H1 (cell line): ENCODE data around the gene TBPL2. TPM values are rescaled to one million over a fixed set of nuclear protein-coding genes. Genes with fewer than 3 reads are reported as not detected.

Source experiments
- CTCF ChIA-PET: fragments of 300-600 bp; sonication (Branson Sonifier 250); formaldehyde crosslinking; loops from one replicate; lab custom pipeline; 2021; ENCODE audit not compliant: partially characterized antibody; lab: Charles Lee
- POLR2A ChIA-PET: fragments of 300-600 bp; sonication (Branson Sonifier 250); formaldehyde crosslinking; loops from one replicate; lab custom pipeline; 2021; ENCODE audit warnings: inconsistent platforms; ENCODE audit not compliant: partially characterized antibody; lab: Charles Lee
- DNase-seq, 2 experiments: peaks; one replicate each; pipeline versions ENCODE4 v3.0.0 to v3.0.0-alpha.2; 2010 to 2022; ENCODE audit warnings: low spot score in 2 of 2, low read depth in 1 of 2, mixed read lengths in 1 of 2
- FAIRE-seq: peaks from 2 replicates; lab custom pipeline; 2011; peaks lifted over from hg19 to GRCh38; lab: Jason Lieb, UNC
- H2AFZ ChIP-seq: 2 replicates; pipeline ENCODE4 v1.8.1; 2012; ENCODE audit warnings: low read length, inconsistent platforms
- H2AK5ac ChIP-seq: 2 replicates; pipeline ENCODE4 v1.6.1; 2013; ENCODE audit warnings: low read depth, low read length
- H2BK120ac ChIP-seq: replicated peaks from 2 replicates; pipeline ENCODE3; 2013; ENCODE audit warnings: low read depth, low read length, inconsistent platforms
- H2BK12ac ChIP-seq: 2 replicates; pipeline ENCODE4 v1.6.1; 2013; ENCODE audit warnings: low read depth, low read length
- H2BK15ac ChIP-seq: 2 replicates; pipeline ENCODE4 v1.6.1; 2013; ENCODE audit warnings: low read length
- H2BK20ac ChIP-seq: 2 replicates; pipeline ENCODE4 v1.6.1; 2013; ENCODE audit warnings: low read length
- H2BK5ac ChIP-seq: 2 replicates; pipeline ENCODE4 v1.6.1; 2013; ENCODE audit warnings: low read depth, low read length
- H3K14ac ChIP-seq: 2 replicates; pipeline ENCODE4 v1.6.1; 2013; ENCODE audit warnings: inconsistent platforms; ENCODE audit not compliant: insufficient read length
- H3K18ac ChIP-seq: 2 replicates; pipeline ENCODE4 v1.6.1; 2013; ENCODE audit warnings: low read length; ENCODE audit errors: extremely low read depth
- H3K23ac ChIP-seq: 2 replicates; pipeline ENCODE4 v1.6.1; 2013; ENCODE audit warnings: inconsistent platforms; ENCODE audit not compliant: insufficient read length
- H3K23me2 ChIP-seq: 2 replicates; pipeline ENCODE4 v1.6.1; 2013; ENCODE audit warnings: low read depth, low read length
- H3K27ac ChIP-seq: 2 replicates; pipeline ENCODE4 v1.6.1; 2011; ENCODE audit warnings: low read depth, low read length, inconsistent platforms
- H3K27me3 ChIP-seq, 4 experiments: replicated peaks in 1 of 4; 1 replicate in 1 of 4; 2 replicates in 3 of 4; pipeline versions ENCODE4 v1.6.1 to v1.8.1; 2011 to 2013; ENCODE audit warnings: low read length in 3 of 4, mild to moderate bottlenecking in 3 of 4, inconsistent platforms in 2 of 4, mixed read lengths in 2 of 4, moderate library complexity in 1 of 4; ENCODE audit not compliant: control insufficient read depth in 3 of 4, insufficient read depth in 3 of 4; ENCODE audit errors: extremely low read depth in 1 of 4
- H3K36me3 ChIP-seq, 4 experiments: 2 replicates each; pipeline versions ENCODE4 v1.6.1 to v1.8.1; 2011 to 2013; ENCODE audit warnings: mild to moderate bottlenecking in 4 of 4, low read length in 3 of 4, moderate library complexity in 2 of 4, control low read depth in 1 of 4, inconsistent platforms in 1 of 4; ENCODE audit not compliant: insufficient read depth in 4 of 4, control insufficient read depth in 2 of 4
- H3K4ac ChIP-seq: replicated peaks from 2 replicates; pipeline ENCODE3; 2013; ENCODE audit warnings: low read length, low read depth, mixed read lengths, inconsistent platforms; ENCODE audit not compliant: insufficient read length
- H3K4me1 ChIP-seq, 4 experiments: replicated peaks in 1 of 4; 1 replicate in 1 of 4; 2 replicates in 3 of 4; pipeline versions ENCODE4 v1.6.1 to v1.8.1; 2011 to 2013; ENCODE audit warnings: low read length in 3 of 4, inconsistent platforms in 2 of 4, mixed read lengths in 1 of 4; ENCODE audit not compliant: insufficient read depth in 4 of 4, control insufficient read depth in 3 of 4
- H3K4me2 ChIP-seq, 2 experiments: 2 replicates each; pipeline versions ENCODE4 v1.6.1 to v1.8.1; 2011 to 2013; ENCODE audit warnings: low read depth in 2 of 2, low read length in 2 of 2, control low read depth in 1 of 2, inconsistent platforms in 1 of 2, mild to moderate bottlenecking in 1 of 2; ENCODE audit not compliant: insufficient read depth in 1 of 2
- H3K4me3 ChIP-seq, 4 experiments: fragments of 200-600, 300-600 bp in 1 of 4; sonication (generic), shearing (Covaris generic), sonication (Bioruptor Twin) in 1 of 4; 2 replicates each; pipeline versions ENCODE4 v1.5.1 to v1.8.1; 2011 to 2016; ENCODE audit warnings: low read length in 4 of 4, low read depth in 3 of 4, control low read depth in 2 of 4, inconsistent platforms in 2 of 4, mild to moderate bottlenecking in 2 of 4, mixed read lengths in 1 of 4, moderate library complexity in 1 of 4; ENCODE audit not compliant: insufficient read depth in 2 of 4; ENCODE audit errors: extremely low read depth in 1 of 4
- H3K56ac ChIP-seq: replicated peaks from 2 replicates; pipeline ENCODE3; 2013; ENCODE audit warnings: low read depth, mild to moderate bottlenecking, mixed read lengths, low read length, inconsistent platforms; ENCODE audit not compliant: insufficient read length
- H3K79me1 ChIP-seq: 2 replicates; pipeline ENCODE4 v1.6.1; 2013; ENCODE audit warnings: low read depth, low read length, control low read depth
- H3K79me2 ChIP-seq, 2 experiments: 2 replicates each; pipeline versions ENCODE4 v1.6.1 to v1.8.1; 2012 to 2013; ENCODE audit warnings: low read length in 2 of 2, mild to moderate bottlenecking in 2 of 2, inconsistent platforms in 1 of 2; ENCODE audit not compliant: insufficient read depth in 2 of 2, control insufficient read depth in 1 of 2
- H3K9ac ChIP-seq, 4 experiments: replicated peaks in 1 of 4; 1 replicate in 1 of 4; 2 replicates in 3 of 4; pipeline versions ENCODE4 v1.6.1 to v1.8.1; 2011 to 2013; ENCODE audit warnings: low read depth in 3 of 4, low read length in 3 of 4, control low read depth in 2 of 4, mild to moderate bottlenecking in 2 of 4, moderate library complexity in 2 of 4, inconsistent platforms in 1 of 4; ENCODE audit errors: extremely low read depth in 1 of 4
- H3K9me3 ChIP-seq, 2 experiments: 2 replicates each; pipeline versions ENCODE4 v1.6.1 to v1.8.1; 2012 to 2013; ENCODE audit warnings: mild to moderate bottlenecking in 2 of 2, moderate library complexity in 2 of 2, control low read depth in 1 of 2, inconsistent platforms in 1 of 2, low read depth in 1 of 2, low read length in 1 of 2, mixed read lengths in 1 of 2; ENCODE audit not compliant: insufficient read depth in 2 of 2
- H4K20me1 ChIP-seq, 2 experiments: replicated peaks in 1 of 2; 2 replicates each; pipeline versions ENCODE3 to v1.8.1; 2011 to 2013; ENCODE audit warnings: inconsistent platforms in 2 of 2, low read length in 2 of 2, mild to moderate bottlenecking in 1 of 2; ENCODE audit not compliant: insufficient read depth in 2 of 2, control insufficient read depth in 1 of 2
- H4K5ac ChIP-seq: 2 replicates; pipeline ENCODE4 v1.6.1; 2013; ENCODE audit warnings: low read length, low read depth, mixed read lengths, inconsistent platforms; ENCODE audit not compliant: insufficient read length
- H4K8ac ChIP-seq: 2 replicates; pipeline ENCODE4 v1.8.0; 2013; ENCODE audit warnings: mild to moderate bottlenecking, moderate library complexity, low read length, inconsistent platforms; ENCODE audit not compliant: insufficient read depth; ENCODE audit errors: extremely low read depth
- H4K91ac ChIP-seq: replicated peaks from 2 replicates; pipeline ENCODE3; 2013; ENCODE audit warnings: low read length, mixed read lengths, inconsistent platforms; ENCODE audit not compliant: insufficient read length
- GABPA ChIP-seq: IDR thresholded peaks from 2 replicates; pipeline ENCODE4 v1.6.1; 2011; ENCODE audit warnings: mild to moderate bottlenecking, low read length, moderate library complexity, borderline replicate concordance; ENCODE audit not compliant: insufficient read depth
- HDAC6 ChIP-seq: IDR thresholded peaks from one replicate; pipeline ENCODE4 v1.7.1; 2012; ENCODE audit warnings: low read depth, mild to moderate bottlenecking, inconsistent platforms, low read length, moderate library complexity
- JUND ChIP-seq: IDR thresholded peaks from 2 replicates; pipeline ENCODE4 v1.6.1; 2011; ENCODE audit warnings: mild to moderate bottlenecking, improper control_type of control experiment, low read length
- KDM5A ChIP-seq: fragments of 200-600 bp; IDR thresholded peaks from 2 replicates; pipeline ENCODE4 v1.7.1; 2012; ENCODE audit warnings: mild to moderate bottlenecking, low read length, inconsistent platforms, mixed read lengths
- POLR2AphosphoS5 ChIP-seq: IDR thresholded peaks from 2 replicates; pipeline ENCODE4 v1.6.1; 2011; ENCODE audit warnings: low read depth, low read length
- SAP30 ChIP-seq: fragments of 300-600 bp; sonication (generic); IDR thresholded peaks from 2 replicates; pipeline ENCODE4 v1.7.1; 2012; ENCODE audit warnings: low read length, moderate library complexity, mild to moderate bottlenecking, inconsistent platforms; ENCODE audit not compliant: insufficient read depth, insufficient replicate concordance
- SP4 ChIP-seq: IDR thresholded peaks from 2 replicates; pipeline ENCODE4 v1.6.1; 2012; ENCODE audit warnings: low read length, inconsistent platforms
- YY1 ChIP-seq: IDR thresholded peaks from 2 replicates; pipeline ENCODE4 v1.6.1; 2011; ENCODE audit warnings: low read depth, mild to moderate bottlenecking, low read length
- WGBS, 2 experiments: shearing (Covaris generic) in 1 of 2; methylation state at CpG; one replicate each; pipeline versions ENCODE4 v1.1.6 to v1.1.7; 2013 to 2015; ENCODE audit warnings: low lambda C conversion rate in 2 of 2, mixed read lengths in 2 of 2, inconsistent platforms in 1 of 2, low coverage in 1 of 2, missing lambda C conversion rate in 1 of 2; ENCODE audit not compliant: insufficient replicate concordance in 2 of 2, insufficient coverage in 1 of 2, insufficient read length in 1 of 2; ENCODE audit errors: extremely low coverage in 1 of 2, missing lambda C conversion rate in 1 of 2; 5-methylcytosine and 5-hydroxymethylcytosine counted together
- polyA plus RNA-seq, 7 experiments: library from polyadenylated mRNA; depleted of rRNA in 3 of 7; stranded (reverse) in 5 of 7; unstranded in 2 of 7; fragments of >200 nt in 5 of 7; fragments of 200-250 nt in 2 of 7; gene quantifications; 1 replicate in 5 of 7; 2 replicates in 1 of 7; 4 replicates in 1 of 7; pipeline versions ENCODE4 v1.2.1 to v1.2.3, GENCODE V29; 2011 to 2013; ENCODE audit warnings: missing spikeins in 2 of 7, mixed read lengths in 2 of 7
- total RNA-seq: library from RNA; stranded (reverse); fragmentation: NEBNext Ultra II Directional; extraction: Animal tissue kit (Norgen Biotek cat#: 25700); gene quantifications from 2 replicates; pipeline ENCODE4 v1.2.1, GENCODE V29; 2021
- TF ChIP-seq, protein P1 (sequence below): IDR thresholded peaks from 2 replicates; pipeline ENCODE4 v1.6.1; 2012; ENCODE audit warnings: inconsistent platforms

Gene TBPL2
- total and polyA plus RNA-seq, 2 of the 8 experiments (the other 6 are each of a cell fraction or from before 2014, with no cell fraction given): 0.03 TPM; not detected in 1

DNA sequence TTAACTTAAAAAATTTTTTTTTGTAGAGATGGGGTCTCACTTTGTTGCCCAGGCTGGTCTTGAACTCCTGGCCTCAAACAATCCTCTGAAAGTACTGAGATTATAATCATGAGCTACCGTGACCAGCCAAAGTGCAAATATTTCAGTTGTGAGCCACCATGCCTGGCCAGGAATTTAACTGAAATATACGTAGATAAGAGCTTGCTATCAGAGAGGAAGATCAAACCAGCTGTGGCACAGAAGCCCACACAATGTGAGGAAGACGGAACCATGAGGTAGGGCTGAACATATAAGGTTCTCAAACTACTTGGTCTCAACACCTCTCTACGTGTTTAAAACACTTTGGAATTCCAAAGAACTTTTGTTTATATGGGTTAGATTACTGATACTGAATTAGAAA, 57.9 kb downstream of the TBPL2 start:
- no peak overlapping the region for H3K14ac ChIP-seq
- no peak overlapping the region for H3K18ac ChIP-seq
- H4K91ac ChIP-seq: no peak overlapping the region
- H4K5ac ChIP-seq: no peak overlapping the region
- WGBS, 2 experiments: 92% methylated on average over 4 of the region's 4 CpGs; no CpG with 5 or more reads in 1 of the 2 experiments
- no peak overlapping the region for H2AK5ac ChIP-seq
- no peaks in the 10 kb centered on the region for H3K27me3 ChIP-seq
- H4K20me1 ChIP-seq: peaks cover 0 to 3% of the 10 kb centered on the region in 2 experiments
- H4K8ac ChIP-seq: no peak overlapping the region
- FAIRE-seq (no peak), DNase-seq (no peak)
- no peak overlapping the region for H2BK120ac ChIP-seq
- ChIA-PET CTCF (interaction anchor here (0.7 to 1.3 kb wide), 2 partner anchors 28 to 35 kb away, joined by 3 to 7 read pairs; no protein-coding TSS in a partner anchor), POLR2A (interaction anchor here (0.9 kb wide), 1 partner anchor 10 kb away, joined by 4 read pairs; no protein-coding TSS in a partner anchor)
- no peaks in the 10 kb centered on the region for H3K23me2 ChIP-seq
- no peak overlapping the region for H3K9ac ChIP-seq
- H3K79me2 ChIP-seq: no peaks in the 10 kb centered on the region
- no peak overlapping the region for H3K4ac ChIP-seq
- no peaks in the 10 kb centered on the region for H3K79me1 ChIP-seq
- no peak overlapping the region for H2BK15ac ChIP-seq
- H3K36me3 ChIP-seq: peaks cover 7 to 27% (median 19%) of the 10 kb centered on the region in 4 experiments; a peak in 7 of 8 replicates
- H2BK5ac ChIP-seq: no peak overlapping the region
- no peak overlapping the region for H3K4me3 ChIP-seq
- H3K23ac ChIP-seq: no peak overlapping the region
- H2AFZ ChIP-seq: no peak overlapping the region
- H3K4me2 ChIP-seq: no peak overlapping the region
- H2BK20ac ChIP-seq: no peak overlapping the region
- no peaks in the 10 kb centered on the region for H3K4me1 ChIP-seq
- no peak overlapping the region for H3K27ac ChIP-seq
- no peak overlapping the region for H2BK12ac ChIP-seq
- TF ChIP-seq HDAC6: no peak
- no peak for TF ChIP-seq GABPA
- no peak for TF ChIP-seq SP4
- no peak for TF ChIP-seq SAP30
- TF ChIP-seq JUND: no peak
- TF ChIP-seq YY1: no peak
- no peak for TF ChIP-seq POLR2AphosphoS5
- TF ChIP-seq KDM5A: no peak
- TF ChIP-seq, protein P1, sequence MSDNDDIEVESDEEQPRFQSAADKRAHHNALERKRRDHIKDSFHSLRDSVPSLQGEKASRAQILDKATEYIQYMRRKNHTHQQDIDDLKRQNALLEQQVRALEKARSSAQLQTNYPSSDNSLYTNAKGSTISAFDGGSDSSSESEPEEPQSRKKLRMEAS: no peak
- no peaks in the 10 kb centered on the region for H3K9me3 ChIP-seq
- H3K56ac ChIP-seq: no peak overlapping the region
